H9 (cell line): ENCODE measurements around the gene SEMA3F. TPM values are rescaled to one million over a fixed set of nuclear protein-coding genes. Genes with fewer than 3 reads are reported as not detected.

Experiments
- DNase-seq: peaks from one replicate; pipeline ENCODE4 v3.0.0-alpha.2; 2017
- H2AFZ ChIP-seq: one replicate; pipeline ENCODE4 v1.6.1; 2013; ENCODE audit warnings: mild to moderate bottlenecking, low read length, control low read depth, moderate library complexity
- H2AK5ac ChIP-seq: 2 replicates; pipeline ENCODE4 v1.6.1; 2013; ENCODE audit warnings: low read length, control low read depth, mixed read lengths; ENCODE audit not compliant: insufficient read length
- H2BK120ac ChIP-seq: one replicate; pipeline ENCODE4 v1.6.1; 2013; ENCODE audit warnings: low read depth, mild to moderate bottlenecking, low read length, control low read depth, inconsistent platforms; ENCODE audit not compliant: poor library complexity, severe bottlenecking
- H2BK12ac ChIP-seq: 2 replicates; pipeline ENCODE4 v1.6.1; 2013; ENCODE audit warnings: low read length, control low read depth, mixed read lengths, low read depth; ENCODE audit not compliant: insufficient read length
- H2BK15ac ChIP-seq: 2 replicates; pipeline ENCODE4 v1.6.1; 2013; ENCODE audit warnings: low read depth, low read length, control low read depth
- H2BK20ac ChIP-seq: one replicate; pipeline ENCODE4 v1.6.1; 2013; ENCODE audit warnings: low read depth, mild to moderate bottlenecking, low read length, control low read depth, inconsistent platforms; ENCODE audit not compliant: poor library complexity, severe bottlenecking
- H2BK5ac ChIP-seq: 2 replicates; pipeline ENCODE4 v1.6.1; 2013; ENCODE audit warnings: low read length, control low read depth, mixed read lengths; ENCODE audit not compliant: insufficient read length
- H3K14ac ChIP-seq: 2 replicates; pipeline ENCODE4 v1.6.1; 2013; ENCODE audit warnings: low read length, control low read depth; ENCODE audit not compliant: insufficient read depth
- H3K18ac ChIP-seq: 2 replicates; pipeline ENCODE4 v1.6.1; 2013; ENCODE audit warnings: low read depth, mild to moderate bottlenecking, mixed read lengths, low read length, control low read depth; ENCODE audit not compliant: insufficient read length
- H3K23ac ChIP-seq: 2 replicates; pipeline ENCODE4 v1.6.1; 2013; ENCODE audit warnings: low read length, control low read depth, mixed read lengths, low read depth; ENCODE audit not compliant: insufficient read length
- H3K23me2 ChIP-seq: 2 replicates; pipeline ENCODE4 v1.6.1; 2013; ENCODE audit warnings: low read depth, mild to moderate bottlenecking, mixed read lengths, low read length, control low read depth; ENCODE audit not compliant: insufficient read length, poor library complexity, severe bottlenecking
- H3K27ac ChIP-seq: 2 replicates; pipeline ENCODE4 v1.5.1; 2013; ENCODE audit warnings: low read length, control low read depth, mixed read lengths, low read depth; ENCODE audit not compliant: insufficient read length
- H3K27me3 ChIP-seq: 2 replicates; pipeline ENCODE4 v1.6.1; 2013; ENCODE audit warnings: low read length, control low read depth, inconsistent platforms; ENCODE audit not compliant: insufficient read depth
- H3K4ac ChIP-seq: 2 replicates; pipeline ENCODE4 v1.6.1; 2013; ENCODE audit warnings: low read depth, mild to moderate bottlenecking, control low read depth, inconsistent platforms, low read length, moderate library complexity
- H3K4me1 ChIP-seq: 2 replicates; pipeline ENCODE4 v1.6.1; 2013; ENCODE audit warnings: low read length, control low read depth, inconsistent platforms; ENCODE audit not compliant: insufficient read depth
- H3K4me2 ChIP-seq: 2 replicates; pipeline ENCODE4 v1.6.1; 2013; ENCODE audit warnings: low read length, control low read depth, mixed read lengths; ENCODE audit not compliant: insufficient read length, insufficient read depth
- H3K56ac ChIP-seq: 2 replicates; pipeline ENCODE4 v1.6.1; 2013; ENCODE audit warnings: low read depth, mild to moderate bottlenecking, mixed read lengths, low read length, control low read depth; ENCODE audit not compliant: insufficient read length
- H3K79me1 ChIP-seq: 2 replicates; pipeline ENCODE4 v1.6.1; 2013; ENCODE audit warnings: low read depth, mild to moderate bottlenecking, moderate library complexity, low read length, control low read depth, inconsistent platforms; ENCODE audit not compliant: insufficient read depth, poor library complexity, severe bottlenecking
- H3K79me2 ChIP-seq: 2 replicates; pipeline ENCODE4 v1.6.1; 2013; ENCODE audit warnings: low read length, control low read depth, inconsistent platforms; ENCODE audit not compliant: insufficient read depth
- H3K9ac ChIP-seq: 2 replicates; pipeline ENCODE4 v1.6.1; 2013; ENCODE audit warnings: low read length, control low read depth, mixed read lengths; ENCODE audit not compliant: insufficient read length; ENCODE audit errors: extremely low read depth
- H3K9me3 ChIP-seq: one replicate; pipeline ENCODE4 v1.6.1; 2013; ENCODE audit warnings: low read depth, low read length, inconsistent platforms; ENCODE audit not compliant: control insufficient read depth
- H3T11ph ChIP-seq: one replicate; pipeline ENCODE4 v1.6.1; 2013; ENCODE audit warnings: mild to moderate bottlenecking, low read length, control low read depth, inconsistent platforms
- H4K20me1 ChIP-seq: one replicate; pipeline ENCODE4 v1.6.1; 2013; ENCODE audit not compliant: control insufficient read depth, insufficient read length, insufficient read depth
- H4K5ac ChIP-seq: 2 replicates; pipeline ENCODE4 v1.6.1; 2013; ENCODE audit warnings: low read depth, mild to moderate bottlenecking, mixed read lengths, low read length, control low read depth; ENCODE audit not compliant: insufficient read length
- H4K8ac ChIP-seq: replicated peaks from 2 replicates; pipeline ENCODE4 v1.6.1; 2013; ENCODE audit warnings: low read length, control low read depth, mixed read lengths, low read depth; ENCODE audit not compliant: insufficient read length
- H4K91ac ChIP-seq: 2 replicates; pipeline ENCODE4 v1.6.1; 2013; ENCODE audit warnings: low read depth, mild to moderate bottlenecking, moderate library complexity, mixed read lengths, low read length, control low read depth; ENCODE audit not compliant: insufficient read length
- H3K27ac Mint-ChIP-seq, 3 experiments: 2 replicates in 2 of 3; 3 replicates in 1 of 3; pipeline ENCODE4 v1.8.0; 2020 to 2021; ENCODE audit warnings: mixed read lengths in 3 of 3, mild to moderate bottlenecking in 1 of 3, moderate library complexity in 1 of 3
- H3K27me3 Mint-ChIP-seq: 2 replicates; pipeline ENCODE4 v1.8.0; 2021; ENCODE audit warnings: low read depth, mild to moderate bottlenecking, moderate library complexity, mixed read lengths
- H3K36me3 Mint-ChIP-seq, 3 experiments: 2 replicates in 2 of 3; 3 replicates in 1 of 3; pipeline ENCODE4 v1.8.0; 2020 to 2021; ENCODE audit warnings: low read depth in 3 of 3, mixed read lengths in 3 of 3; ENCODE audit not compliant: insufficient read depth in 1 of 3
- H3K4me1 Mint-ChIP-seq, 2 experiments: 2 replicates each; pipeline ENCODE4 v1.8.0; 2020; ENCODE audit warnings: mixed read lengths in 2 of 2
- H3K4me3 Mint-ChIP-seq, 2 experiments: 2 replicates in 1 of 2; 3 replicates in 1 of 2; pipeline ENCODE4 v1.8.0; 2020 to 2021; ENCODE audit warnings: mild to moderate bottlenecking in 2 of 2, mixed read lengths in 2 of 2, moderate library complexity in 1 of 2
- H3K9me3 Mint-ChIP-seq, 2 experiments: 2 replicates in 1 of 2; 3 replicates in 1 of 2; pipeline ENCODE4 v1.8.0; 2020; ENCODE audit warnings: mild to moderate bottlenecking in 2 of 2, mixed read lengths in 2 of 2, moderate library complexity in 1 of 2
- CTCF ChIP-seq: fragments of 200-600 bp; sonication (generic); conservative IDR thresholded peaks from 3 replicates; pipeline ENCODE4 v1.8.0; 2021; ENCODE audit warnings: antibody characterized with exemption, mild to moderate bottlenecking
- WGBS: extraction: QIAGEN DNeasy Blood & Tissue Kit; methylation state at CpG from one replicate; pipeline ENCODE4 v1.1.7; 2013; ENCODE audit warnings: missing lambda C conversion rate, low lambda C conversion rate, mixed read lengths; ENCODE audit not compliant: insufficient read length; ENCODE audit errors: extremely low coverage; 5-methylcytosine and 5-hydroxymethylcytosine counted together
- total RNA-seq: library from RNA; stranded (reverse); gene quantifications from 2 replicates; pipeline ENCODE4 v1.2.1, GENCODE V29; 2021

SEMA3F gene
- total RNA-seq, 1 experiment from 2014 or later = 14.3 TPM

- H2BK120ac ChIP-seq = no peak overlapping the region
- no peak overlapping the region for H3K27ac ChIP-seq
- no peak overlapping the region for H4K8ac ChIP-seq
- H3K4ac ChIP-seq = no peak overlapping the region
- no peak overlapping the region for H2BK15ac ChIP-seq
- H3K18ac ChIP-seq = no peak overlapping the region
- H3T11ph ChIP-seq = no peak overlapping the region
- Mint-ChIP-seq H3K4me3 (no peak overlapping the region; a peak in 2 of 5 replicates), H3K27me3 (peaks cover 19% of the 10 kb centered on the region), H3K36me3 (no peaks in the 10 kb centered on the region; a peak in 1 of 7 replicates), H3K9me3 (peaks cover 0 to 2% of the 10 kb centered on the region in 2 experiments; a peak in 3 of 5 replicates), H3K4me1 (peaks cover 38 to 49% of the 10 kb centered on the region in 2 experiments), H3K27ac (peak overlapping the region in 1 of 3 experiments; percentile 1; a peak in 1 of 7 replicates)
- H3K79me1 ChIP-seq = no peaks in the 10 kb centered on the region
- no peak overlapping the region for H2BK20ac ChIP-seq
- no peaks in the 10 kb centered on the region for H3K27me3 ChIP-seq
- H2BK5ac ChIP-seq = no peak overlapping the region
- WGBS = no CpG with 5 or more reads among the region's 4 CpGs
- no peak overlapping the region for H2AK5ac ChIP-seq
- no peak for TF ChIP-seq CTCF
- no peak for DNase-seq
- no peaks in the 10 kb centered on the region for H3K9me3 ChIP-seq
- no peak overlapping the region for H2AFZ ChIP-seq
- no peak overlapping the region for H3K23ac ChIP-seq
- H3K23me2 ChIP-seq = peaks cover 12% of the 10 kb centered on the region
- H3K4me1 ChIP-seq = no peaks in the 10 kb centered on the region
- no peak overlapping the region for H4K5ac ChIP-seq
- H3K4me2 ChIP-seq = no peak overlapping the region
- no peaks in the 10 kb centered on the region for H4K20me1 ChIP-seq
- H3K9ac ChIP-seq = no peak overlapping the region
- no peak overlapping the region for H4K91ac ChIP-seq
- H3K56ac ChIP-seq = no peak overlapping the region
- no peak overlapping the region for H3K14ac ChIP-seq
- H2BK12ac ChIP-seq = no peak overlapping the region
- H3K79me2 ChIP-seq = no peaks in the 10 kb centered on the region
Observed at GRCh38 chr3:50230794-50231125, 75.6 kb downstream of the SEMA3F start.
